HepG2 (cell line): ENCODE results near the gene PRPSAP1. TPM values are rescaled to one million over a fixed set of nuclear protein-coding genes. Genes with fewer than 3 reads are reported as not detected.

Experiments
- BCLAF1 ChIP-seq: fragments of 450-650 bp; IDR thresholded peaks from 2 replicates; pipeline ENCODE4 v1.6.1; 2017; ENCODE audit warnings: mild to moderate bottlenecking
- CENPT ChIP-seq: sonication (generic); formaldehyde crosslinking; IDR thresholded peaks from 2 replicates; pipeline ENCODE4 v1.8.0; 2022; ENCODE audit warnings: low read depth, mild to moderate bottlenecking, moderate library complexity, missing genetic modification reagents
- FUBP1 ChIP-seq: sonication (generic); formaldehyde crosslinking; IDR thresholded peaks from 2 replicates; pipeline ENCODE4 v1.5.1; 2020; ENCODE audit warnings: missing genetic modification reagents, mild to moderate bottlenecking, borderline replicate concordance
- GMEB2 ChIP-seq: IDR thresholded peaks from 2 replicates; pipeline ENCODE4 v1.6.1; 2016; ENCODE audit warnings: missing biosample characterization, missing genetic modification reagents, low read depth
- JUNB ChIP-seq: sonication (generic); formaldehyde crosslinking; IDR thresholded peaks from 2 replicates; pipeline ENCODE4 v1.8.0; 2022; ENCODE audit warnings: missing genetic modification reagents, mild to moderate bottlenecking, borderline replicate concordance
- KDM2A ChIP-seq: sonication (generic); formaldehyde crosslinking; IDR thresholded peaks from 2 replicates; pipeline ENCODE4 v1.4.0; 2020; ENCODE audit warnings: low read depth, missing genetic modification reagents, borderline replicate concordance
- NFATC3 ChIP-seq: sonication (generic); formaldehyde crosslinking; IDR thresholded peaks from 2 replicates; pipeline ENCODE4 v1.5.1; 2020; ENCODE audit warnings: mild to moderate bottlenecking, missing genetic modification reagents
- PAWR ChIP-seq: sonication (generic); formaldehyde crosslinking; IDR thresholded peaks from 2 replicates; pipeline ENCODE4 v1.4.0; 2020; ENCODE audit warnings: missing genetic modification reagents, mild to moderate bottlenecking, borderline replicate concordance
- PHF21A ChIP-seq: sonication (generic); formaldehyde crosslinking; IDR thresholded peaks from 2 replicates; pipeline ENCODE4 v1.5.0; 2020; ENCODE audit warnings: mild to moderate bottlenecking, missing genetic modification reagents
- POGK ChIP-seq: sonication (generic); formaldehyde crosslinking; conservative IDR thresholded peaks from 2 replicates; pipeline ENCODE4 v1.8.0; 2022; ENCODE audit warnings: mild to moderate bottlenecking, moderate library complexity, missing genetic modification reagents
- POLR2AphosphoS2 ChIP-seq: IDR thresholded peaks from 2 replicates; pipeline ENCODE4 v1.6.1; 2011; ENCODE audit warnings: low read depth, low read length, improper control_type of control experiment
- POLR2AphosphoS5 ChIP-seq: IDR thresholded peaks from 2 replicates; pipeline ENCODE4 v1.6.1; 2012; ENCODE audit warnings: low read depth, low read length
- RAD51 ChIP-seq: fragments of 450-650 bp; IDR thresholded peaks from 2 replicates; pipeline ENCODE4 v1.6.1; 2016; ENCODE audit warnings: borderline replicate concordance
- SP140L ChIP-seq: sonication (generic); formaldehyde crosslinking; IDR thresholded peaks from 2 replicates; pipeline ENCODE4 v1.4.0; 2020; ENCODE audit warnings: missing genetic modification reagents, borderline replicate concordance
- SSRP1 ChIP-seq: IDR thresholded peaks from 2 replicates; pipeline ENCODE4 v1.6.1; 2016; ENCODE audit warnings: control low read depth
- TFE3 ChIP-seq: IDR thresholded peaks from 2 replicates; pipeline ENCODE4 v1.6.1; 2016
- ZNF253 ChIP-seq: sonication (generic); formaldehyde crosslinking; IDR thresholded peaks from 2 replicates; pipeline ENCODE4 v1.8.0; 2022; ENCODE audit warnings: mild to moderate bottlenecking, missing genetic modification reagents, borderline replicate concordance
- ZNF33A ChIP-seq: sonication (generic); formaldehyde crosslinking; IDR thresholded peaks from 2 replicates; pipeline ENCODE4 v1.5.1; 2020; ENCODE audit warnings: missing genetic modification reagents, mild to moderate bottlenecking, moderate library complexity, borderline replicate concordance
- ZNF839 ChIP-seq: sonication (generic); formaldehyde crosslinking; IDR thresholded peaks from 2 replicates; pipeline ENCODE4 v1.4.0; 2020; ENCODE audit warnings: missing genetic modification reagents, mild to moderate bottlenecking, borderline replicate concordance
- polyA plus RNA-seq, 8 experiments: library from polyadenylated mRNA; depleted of rRNA in 3 of 8; stranded (reverse) in 7 of 8; unstranded in 1 of 8; fragments of >200 nt; fragmentation: Illumina TruSeq in 4 of 8; extraction: Trizol in 4 of 8; gene quantifications; 2 replicates each; pipeline versions ENCODE4 v1.2.1 to v1.2.3, GENCODE V29; 2011 to 2016; ENCODE audit warnings: low read depth in 4 of 8, missing spikeins in 1 of 8, mixed read lengths in 1 of 8; ENCODE audit not compliant: insufficient read depth in 1 of 8
- total RNA-seq, 5 experiments: library from RNA; depleted of rRNA; stranded (reverse); fragments of >200 nt; fragmentation: Illumina TruSeq; extraction: Trizol; gene quantifications; 2 replicates each; pipeline ENCODE4 v1.2.3, GENCODE V29; 2016; ENCODE audit warnings: low read depth in 1 of 5

PRPSAP1 gene
- total and polyA plus RNA-seq, 2 of the 13 experiments (the other 11 are each of a cell fraction or from before 2014, with no cell fraction given): 91.1 to 314 TPM

- TF ChIP-seq GMEB2 (no peak), ZNF253 (CRISPR knock-in tag) (no peak), KDM2A (peak; percentile 70; the same call in 1 of the 2 replicates), JUNB (no peak), NFATC3 (CRISPR knock-in tag) (peak; percentile 76; the same call in 1 of the 2 replicates), FUBP1 (CRISPR knock-in tag) (no peak), BCLAF1 (no peak), ZNF839 (CRISPR knock-in tag) (no peak), CENPT (CRISPR knock-in tag) (no peak), PAWR (CRISPR knock-in tag) (0 out of 2 replicates have a peak, but pooled peaks have one; percentile 44), RAD51 (no peak), POGK (no peak), PHF21A (CRISPR knock-in tag) (no peak), POLR2AphosphoS2 (no peak), SSRP1 (CRISPR knock-in tag) (no peak), ZNF33A (CRISPR knock-in tag) (no peak), POLR2AphosphoS5 (no peak), TFE3 (no peak), SP140L (CRISPR knock-in tag) (no peak)
Measured at GRCh38 chr17:76397687-76398522, 44.2 kb upstream of the PRPSAP1 start (continued).
